HG03097 (cell line): ENCODE results near the gene DGKH.
A peak's percentile ranks its signal among the peaks of the same experiment; 100 is the strongest.
"Not testable (repeated sequence)": the region's sequence is repeated elsewhere in the genome, so short reads cannot be mapped to it uniquely, and the experiment has no call there.

Experiments
- ATAC-seq: cut with Tn5 transposase; IDR thresholded peaks from one replicate; pipeline ENCODE4 v1.9.1; 2021; ENCODE audit not compliant: unreplicated experiment, low FRiP score

The DGKH gene

GRCh38 chr13:42110410-42111155 lies 62.1 kb downstream of the DGKH start:
- ATAC-seq, result no peak

- ATAC-seq, result no peak
Measured at GRCh38 chr13:42112864-42113263, 64.4 kb downstream of the DGKH start.

GRCh38 chr13:42113478-42113877 lies 65.0 kb downstream of the DGKH start:
- ATAC-seq, result no peak

- no peak for ATAC-seq
Measured at GRCh38 chr13:42114278-42114677, 65.8 kb downstream of the DGKH start.

GRCh38 chr13:42114912-42115311 lies 66.5 kb downstream of the DGKH start:
- ATAC-seq, result no peak

- ATAC-seq, result no peak
Measured at GRCh38 chr13:42116225-42116624, 67.8 kb downstream of the DGKH start.

GRCh38 chr13:42119041-42119440 lies 70.6 kb downstream of the DGKH start:
- ATAC-seq, result no peak

- peak; percentile 53 for ATAC-seq
Measured at GRCh38 chr13:42119875-42120274, 71.4 kb downstream of the DGKH start.

GRCh38 chr13:42123600-42123999 lies 75.2 kb downstream of the DGKH start:
- no peak for ATAC-seq

- no peak for ATAC-seq
Measured at GRCh38 chr13:42125046-42125445, 76.6 kb downstream of the DGKH start.

- no peak for ATAC-seq
Measured at GRCh38 chr13:42127047-42127446, 78.6 kb downstream of the DGKH start.

GRCh38 chr13:42129033-42129432 lies 80.6 kb downstream of the DGKH start:
- ATAC-seq, result no peak

- no peak for ATAC-seq
Measured at GRCh38 chr13:42136518-42136917, 88.1 kb downstream of the DGKH start.

GRCh38 chr13:42137856-42138537 lies 89.5 kb downstream of the DGKH start:
- ATAC-seq, result no peak

GRCh38 chr13:42140494-42140893 lies 92.0 kb downstream of the DGKH start:
- no peak for ATAC-seq

GRCh38 chr13:42141052-42141451 lies 92.6 kb downstream of the DGKH start:
- not testable (repeated sequence) for ATAC-seq

- ATAC-seq, result no peak
Measured at GRCh38 chr13:42146359-42146758, 97.9 kb downstream of the DGKH start.

GRCh38 chr13:42148538-42148937 lies 100.1 kb downstream of the DGKH start:
- no peak for ATAC-seq

GRCh38 chr13:42149136-42149535 lies 100.7 kb downstream of the DGKH start:
- ATAC-seq, result no peak

GRCh38 chr13:42151781-42152180 lies 103.3 kb downstream of the DGKH start:
- no peak for ATAC-seq

GRCh38 chr13:42152495-42152894 lies 104.0 kb downstream of the DGKH start:
- no peak for ATAC-seq
